Left colon (tissue), 2 donors: Measurements from ENCODE around the gene YPEL3. TPM values are rescaled to one million over a fixed set of nuclear protein-coding genes. Genes with fewer than 3 reads are reported as not detected.

Experiments used
- ATAC-seq: fragments of 200-7000 bp; cut with Tn5 transposase; one replicate; pipeline ENCODE4 v1.9.1; 2020; ENCODE audit warnings: mild to moderate bottlenecking, moderate library complexity
- DNase-seq, 2 donors: peaks; one replicate each; pipeline ENCODE4 v3.0.0-alpha.2; 2020
- intact Hi-C, 2 donors: fragments of 100-400 bp; cut with DNase I in 1 of 2; cut with micrococcal nuclease in 1 of 2; formaldehyde crosslinking; loops; one replicate each; pipeline versions ENCODE4 v1.11.2 to v1.14.0; 2022; cut with DNase I, micrococcal nuclease
- total RNA-seq, 2 donors: library from RNA; stranded (reverse); fragmentation: NEBNext Ultra II Directional; extraction: Animal tissue kit (Norgen Biotek cat#: 25700); gene quantifications; one replicate each; pipeline ENCODE4 v1.2.1, GENCODE V29; 2021
- donor health status: DM: no; HTN: no; CAD: no.
- donor health status: DM: yes; HTN: yes; CAD: no.

YPEL3 gene
- total RNA-seq, 2 donors from 2014 or later = 30.5 to 58.2 TPM

- DNase-seq = no peak
- intact Hi-C loops = no loop called here
- ATAC-seq = no peak
These were observed 13.4 kb downstream of the YPEL3 start for GRCh38 chr16:30082545-30083090.

GRCh38 chr16:30079480-30079879 lies 16.5 kb downstream of the YPEL3 start:
- no peak for ATAC-seq
- no peak for DNase-seq
- intact Hi-C loops = no loop called here

GRCh38 chr16:30078744-30079143 lies 17.3 kb downstream of the YPEL3 start:
- ATAC-seq (no peak), DNase-seq (no peak)
- intact Hi-C loops = no loop called here

GRCh38 chr16:30077656-30078055 lies 18.4 kb downstream of the YPEL3 start:
- intact Hi-C loops = no loop called here
- DNase-seq (no peak), ATAC-seq (no peak)

- ATAC-seq = peak; percentile 48
- intact Hi-C loops = no loop called here
- DNase-seq = peak in 1 of 2 donors; percentile 48
These were observed 19.7 kb downstream of the YPEL3 start for GRCh38 chr16:30076276-30076791.

GRCh38 chr16:30075503-30076275 lies 20.3 kb downstream of the YPEL3 start, which contains the start of gene PPP4C:
Gene PPP4C (plus strand): TSS chr16:30075994. CDS start chr16:30076378, 384 bp downstream.
- ATAC-seq = peak; percentile 91
- intact Hi-C loops = no loop called here
- DNase-seq = peak; percentile 90 to 95

- intact Hi-C loops = no loop called here
- no peak for DNase-seq
These were observed 25.5 kb downstream of the YPEL3 start for GRCh38 chr16:30070490-30070889.

GRCh38 chr16:30069611-30070462 lies 26.2 kb downstream of the YPEL3 start:
- peak in 1 of 2 donors; percentile 63 for DNase-seq
- intact Hi-C loops = no loop called here
- no peak for ATAC-seq

More at GRCh38 chr16:30070490-30070889, 25.5 kb downstream of the YPEL3 start:
- no peak for ATAC-seq

- DNase-seq = no peak
- intact Hi-C loops = no loop called here
- no peak for ATAC-seq
These were observed 27.0 kb downstream of the YPEL3 start for GRCh38 chr16:30068750-30069610.

GRCh38 chr16:30068333-30068732 lies 27.7 kb downstream of the YPEL3 start:
- no peak for ATAC-seq
- DNase-seq = no peak
- intact Hi-C loops = no loop called here

GRCh38 chr16:30067584-30067916 lies 28.5 kb downstream of the YPEL3 start:
- no peak for ATAC-seq
- intact Hi-C loops = no loop called here
- DNase-seq = no peak

- intact Hi-C loops = no loop called here
- DNase-seq (peak; percentile 54 to 64), ATAC-seq (peak; percentile 10)
These were observed 29.0 kb downstream of the YPEL3 start for GRCh38 chr16:30066761-30067583.

- DNase-seq (no peak), ATAC-seq (peak; percentile 17)
- intact Hi-C loops = no loop called here
These were observed 29.9 kb downstream of the YPEL3 start for GRCh38 chr16:30065943-30066760.

- ATAC-seq (peak; percentile 79), DNase-seq (peak; percentile 98)
- intact Hi-C loops = no loop called here
These were observed 30.7 kb downstream of the YPEL3 start, which contains the start of gene ALDOA for GRCh38 chr16:30065102-30065942. Gene ALDOA (plus strand): TSS chr16:30065760. CDS start chr16:30066898, 1,138 bp downstream.

- intact Hi-C loops = no loop called here
- DNase-seq = no peak
- ATAC-seq = no peak
These were observed 31.3 kb downstream of the YPEL3 start for GRCh38 chr16:30064729-30065101.
